Fibroblast of mammary gland (primary cell): ENCODE data around the gene CCDC179.

Experiments used
- DNase-seq: peaks from one replicate; pipeline ENCODE4 v3.0.0-alpha.2; 2010; ENCODE audit warnings: low read depth
- H3K4me3 ChIP-seq: 2 replicates; pipeline ENCODE4 v1.5.1; 2011; ENCODE audit warnings: low read depth, mild to moderate bottlenecking, low read length, moderate library complexity; ENCODE audit not compliant: control insufficient read depth
- TF ChIP-seq, protein P1 (sequence below): conservative IDR thresholded peaks from 2 replicates; pipeline ENCODE4 v1.5.1; 2011; ENCODE audit warnings: low read depth, low read length, inconsistent platforms; ENCODE audit not compliant: control insufficient read depth, insufficient read depth

CCDC179 gene

DNA sequence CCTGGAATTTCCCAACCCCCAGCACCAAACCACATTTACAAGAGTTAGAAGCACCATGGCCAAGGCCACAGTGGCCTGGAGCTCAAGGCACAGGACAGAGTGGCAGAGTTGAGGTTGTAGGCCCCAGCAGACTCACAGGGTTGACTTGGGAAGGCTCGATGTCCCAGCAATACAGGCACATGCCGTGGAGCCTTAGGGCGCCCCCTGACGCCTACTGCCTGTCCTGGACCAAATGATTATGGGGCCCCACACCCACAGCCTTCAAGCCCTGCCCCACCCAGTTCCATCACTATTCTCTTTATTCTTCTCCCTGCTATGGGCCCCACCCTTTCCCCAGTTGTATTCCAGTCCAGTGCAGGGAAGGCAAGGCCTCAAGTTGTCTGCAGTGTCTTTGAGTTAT is at the start of gene CCDC179:
Gene CCDC179 (minus strand): TSS at position 234 of the 400 bp plus-strand sequence. CDS start 53 bp downstream, at position 181.
- TF ChIP-seq, protein P1, sequence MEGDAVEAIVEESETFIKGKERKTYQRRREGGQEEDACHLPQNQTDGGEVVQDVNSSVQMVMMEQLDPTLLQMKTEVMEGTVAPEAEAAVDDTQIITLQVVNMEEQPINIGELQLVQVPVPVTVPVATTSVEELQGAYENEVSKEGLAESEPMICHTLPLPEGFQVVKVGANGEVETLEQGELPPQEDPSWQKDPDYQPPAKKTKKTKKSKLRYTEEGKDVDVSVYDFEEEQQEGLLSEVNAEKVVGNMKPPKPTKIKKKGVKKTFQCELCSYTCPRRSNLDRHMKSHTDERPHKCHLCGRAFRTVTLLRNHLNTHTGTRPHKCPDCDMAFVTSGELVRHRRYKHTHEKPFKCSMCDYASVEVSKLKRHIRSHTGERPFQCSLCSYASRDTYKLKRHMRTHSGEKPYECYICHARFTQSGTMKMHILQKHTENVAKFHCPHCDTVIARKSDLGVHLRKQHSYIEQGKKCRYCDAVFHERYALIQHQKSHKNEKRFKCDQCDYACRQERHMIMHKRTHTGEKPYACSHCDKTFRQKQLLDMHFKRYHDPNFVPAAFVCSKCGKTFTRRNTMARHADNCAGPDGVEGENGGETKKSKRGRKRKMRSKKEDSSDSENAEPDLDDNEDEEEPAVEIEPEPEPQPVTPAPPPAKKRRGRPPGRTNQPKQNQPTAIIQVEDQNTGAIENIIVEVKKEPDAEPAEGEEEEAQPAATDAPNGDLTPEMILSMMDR: no peak

DNA sequence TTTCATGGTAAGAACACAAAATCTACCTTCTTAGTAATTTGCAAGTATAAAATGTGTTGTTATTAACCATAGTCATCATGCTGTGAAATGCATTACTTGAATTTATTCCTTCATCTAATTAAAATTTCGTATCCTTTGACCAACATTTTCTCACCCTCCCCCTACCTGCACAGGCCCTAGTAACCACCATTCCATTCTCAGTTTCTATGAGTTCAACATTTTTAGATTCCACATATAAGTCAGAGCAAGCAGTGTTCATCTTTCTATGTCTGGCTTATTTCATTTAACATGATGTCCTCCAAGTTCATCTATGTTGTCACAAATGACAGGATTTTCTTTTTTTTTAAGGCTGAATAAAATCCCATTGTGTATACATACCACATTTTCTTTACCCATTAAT is 43.5 kb upstream of the CCDC179 start:
- TF ChIP-seq, protein P1: no peak
- no peak for DNase-seq
- H3K4me3 ChIP-seq: no peak overlapping the region

More for the DNA sequence above, at the start of gene CCDC179:
- no peak for DNase-seq
- H3K4me3 ChIP-seq: no peak within 1 kb of the TSS

DNA sequence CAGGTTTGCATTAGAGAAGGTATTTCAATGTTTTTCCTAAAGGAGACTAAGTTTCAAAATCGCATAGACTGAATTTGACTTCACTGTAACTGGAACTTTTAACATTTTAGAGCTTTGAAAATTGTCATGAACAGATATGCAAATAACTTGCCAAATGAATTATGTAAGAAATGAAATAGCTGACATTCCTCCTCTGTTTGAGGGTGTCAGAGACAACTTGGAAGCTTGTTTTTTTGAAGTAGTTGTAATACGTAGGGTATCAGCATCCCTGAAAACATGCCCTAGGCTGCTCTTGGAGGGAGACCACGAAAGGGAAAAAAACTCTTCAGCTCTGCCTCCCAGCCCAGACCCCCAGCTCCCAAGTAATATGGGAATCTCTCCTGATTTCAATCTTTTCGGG is 41.3 kb upstream of the CCDC179 start:
- DNase-seq: no peak
- H3K4me3 ChIP-seq: no peak overlapping the region
- TF ChIP-seq, protein P1: no peak

DNA sequence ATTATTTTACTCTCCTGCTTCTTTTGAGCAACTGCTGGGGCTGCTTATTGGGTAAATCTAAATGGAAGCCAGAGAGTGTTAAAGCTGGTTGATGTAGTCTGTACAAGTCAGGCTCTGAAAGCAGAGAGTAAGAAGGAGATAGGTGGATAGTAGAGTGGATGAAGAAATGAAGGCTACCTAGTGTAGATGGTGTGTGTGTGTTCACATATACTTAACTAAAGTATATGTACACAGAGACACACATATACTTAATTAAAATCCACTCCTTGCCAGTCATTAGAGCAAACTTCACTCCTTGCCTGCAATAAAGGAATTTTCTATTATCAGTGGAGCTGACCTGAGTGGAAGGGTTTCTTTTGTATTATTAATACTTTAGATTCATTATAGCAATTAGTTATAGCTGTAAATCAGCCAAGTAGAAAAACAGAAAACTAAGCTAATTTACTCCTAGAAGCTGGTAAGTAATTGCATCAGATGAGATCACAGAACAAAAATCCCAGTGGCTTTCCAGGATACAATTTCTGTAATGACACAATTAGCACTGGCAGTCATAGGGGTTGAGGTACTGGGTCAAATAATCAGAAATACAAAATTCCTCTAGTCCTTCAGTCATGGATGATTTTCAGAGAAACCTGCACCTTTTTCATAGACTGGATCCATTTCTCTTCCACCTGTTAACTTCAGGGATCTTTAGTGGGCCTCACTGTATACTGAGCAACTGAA is 40.7 kb upstream of the CCDC179 start:
- DNase-seq: no peak
- TF ChIP-seq, protein P1: no peak
- no peak overlapping the region for H3K4me3 ChIP-seq

DNA sequence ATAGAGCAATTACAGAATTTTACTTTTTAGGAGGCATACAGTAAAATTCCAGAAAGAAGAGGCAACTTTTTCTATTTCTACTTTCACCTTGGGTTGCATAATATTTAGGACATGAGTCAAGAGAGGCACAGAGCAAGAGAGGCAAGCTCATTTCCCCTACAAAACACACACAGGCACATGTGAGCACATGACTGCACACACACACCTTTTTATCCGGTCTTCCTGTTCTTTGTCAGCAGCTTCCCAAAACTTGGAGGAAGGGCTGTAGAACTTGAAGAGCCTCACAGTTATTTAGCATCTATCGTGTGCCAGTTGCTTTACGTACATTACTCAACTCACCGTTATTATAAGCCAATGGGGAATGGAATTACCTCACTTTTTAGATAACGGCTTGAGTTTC is 37.8 kb upstream of the CCDC179 start:
- TF ChIP-seq, protein P1: no peak
- no peak overlapping the region for H3K4me3 ChIP-seq
- DNase-seq: no peak

DNA sequence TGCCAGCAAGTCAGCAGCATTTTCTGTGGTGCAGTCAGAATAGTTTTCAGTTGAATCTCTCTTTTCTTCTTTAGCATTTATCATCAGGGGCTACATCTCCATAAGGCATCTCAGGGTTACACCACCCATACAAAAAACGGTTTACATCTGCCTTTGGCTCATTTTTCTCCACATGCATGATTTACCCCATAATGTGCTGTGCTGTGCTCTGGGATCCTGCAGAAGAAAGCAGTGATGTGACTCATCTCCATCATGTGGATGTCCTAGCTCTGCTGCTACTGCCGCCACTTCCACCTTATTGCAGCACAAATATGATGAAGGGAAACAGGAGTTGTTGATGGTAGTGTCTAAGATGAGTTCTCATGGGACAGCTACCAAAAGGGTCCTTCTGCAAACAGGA is 30.0 kb upstream of the CCDC179 start:
- TF ChIP-seq, protein P1: no peak

More for the DNA sequence above, 30.0 kb upstream of the CCDC179 start:
- H3K4me3 ChIP-seq: no peak overlapping the region
- DNase-seq: no peak
